SK-N-MC (cell line): Measurements from ENCODE around the gene GTF2IRD1.

ENCODE experiments used
- DNase-seq: peaks from one replicate; pipeline ENCODE4 v3.0.0-alpha.2; 2011; ENCODE audit warnings: low read depth, low spot score
- H3K27ac ChIP-seq: fragments of 200-600 bp; sonication (generic); 2 replicates; pipeline ENCODE4 v1.5.1; 2016; ENCODE audit warnings: mixed run types
- H3K36me3 ChIP-seq: fragments of 200-600 bp; sonication (generic); 2 replicates; pipeline ENCODE4 v1.6.1; 2017; ENCODE audit warnings: antibody characterized with exemption, low read length, mixed read lengths; ENCODE audit not compliant: insufficient read depth
- H3K4me3 ChIP-seq: fragments of 200-600 bp; sonication (generic); 2 replicates; pipeline ENCODE4 v1.5.1; 2016
- H3K9ac ChIP-seq: fragments of 200-600 bp; sonication (generic); 2 replicates; pipeline ENCODE4 v1.8.0; 2017; ENCODE audit warnings: mixed run types, mixed read lengths; ENCODE audit not compliant: insufficient read length
- H3K9me3 ChIP-seq: fragments of 200-600 bp; sonication (generic); 2 replicates; pipeline ENCODE4 v1.6.1; 2017; ENCODE audit warnings: low read depth, mild to moderate bottlenecking, antibody characterized with exemption, low read length, moderate library complexity, mixed read lengths
- EZH2 ChIP-seq: fragments of 200-600 bp; sonication (generic); IDR thresholded peaks from one replicate; pipeline ENCODE4 v1.6.1; 2017; ENCODE audit warnings: antibody characterized with exemption
- FOXP2 ChIP-seq: optimal IDR thresholded peaks from 2 replicates; pipeline ENCODE3; 2011; ENCODE audit warnings: mild to moderate bottlenecking, moderate library complexity; ENCODE audit not compliant: insufficient read depth; ENCODE audit errors: extremely low read length, control extremely low read depth
- POLR2AphosphoS5 ChIP-seq: IDR thresholded peaks from 2 replicates; pipeline ENCODE4 v1.6.1; 2012; ENCODE audit warnings: mild to moderate bottlenecking, low read depth, low read length, borderline replicate concordance

GTF2IRD1 gene

GRCh38 chr7:74606101-74606908 is 152.6 kb downstream of the GTF2IRD1 start:
- no peak overlapping the region for H3K27ac ChIP-seq
- H3K36me3 ChIP-seq: no peaks in the 10 kb centered on the region; the same call in 1 of the 2 replicates
- H3K9ac ChIP-seq: no peak overlapping the region
- DNase-seq: no peak
- no peak for TF ChIP-seq EZH2
- 0 out of 2 replicates have a peak, but pooled peaks have one; percentile 9 for TF ChIP-seq POLR2AphosphoS5
- TF ChIP-seq FOXP2: no peak
- H3K4me3 ChIP-seq: peak overlapping the region; percentile 49
- no peaks in the 10 kb centered on the region for H3K9me3 ChIP-seq

DNA sequence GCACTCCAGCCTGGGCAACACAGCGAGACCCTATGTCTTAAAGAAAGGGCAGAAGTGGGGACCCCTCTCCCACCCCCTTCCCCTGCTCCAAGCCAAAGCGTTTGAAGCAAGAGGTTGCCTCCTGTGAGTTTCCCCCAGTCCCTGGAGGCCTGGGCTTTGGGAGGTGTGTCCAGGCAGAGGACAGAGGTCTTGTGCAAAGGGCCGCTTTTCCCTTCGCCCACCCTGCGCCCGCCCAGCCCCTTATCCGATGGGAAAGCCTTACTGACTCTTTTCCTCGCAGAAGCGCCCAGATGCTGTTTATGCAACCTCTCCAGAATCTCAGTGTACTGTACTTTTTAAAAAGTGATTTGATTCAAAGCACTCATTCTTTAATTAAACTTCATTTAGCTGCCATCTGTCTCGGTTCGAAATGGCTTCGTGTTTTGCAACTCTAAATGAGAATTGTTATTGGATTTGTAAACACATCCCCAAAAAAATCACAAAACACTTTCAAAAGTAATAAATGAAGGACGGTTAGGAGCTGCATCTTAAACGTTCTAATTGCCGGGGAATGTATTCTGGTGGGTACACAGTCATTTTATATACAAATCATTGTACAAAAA is 153.3 kb downstream of the GTF2IRD1 start:
- no peak overlapping the region; the same call in 1 of the 2 replicates for H3K27ac ChIP-seq
- H3K9me3 ChIP-seq: no peaks in the 10 kb centered on the region
- peak overlapping the region; percentile 49; the same call in 1 of the 2 replicates for H3K4me3 ChIP-seq
- TF ChIP-seq FOXP2 (no peak), POLR2AphosphoS5 (no peak), EZH2 (no peak)
- no peaks in the 10 kb centered on the region; the same call in 1 of the 2 replicates for H3K36me3 ChIP-seq
- DNase-seq: no peak
- no peak overlapping the region for H3K9ac ChIP-seq

DNA sequence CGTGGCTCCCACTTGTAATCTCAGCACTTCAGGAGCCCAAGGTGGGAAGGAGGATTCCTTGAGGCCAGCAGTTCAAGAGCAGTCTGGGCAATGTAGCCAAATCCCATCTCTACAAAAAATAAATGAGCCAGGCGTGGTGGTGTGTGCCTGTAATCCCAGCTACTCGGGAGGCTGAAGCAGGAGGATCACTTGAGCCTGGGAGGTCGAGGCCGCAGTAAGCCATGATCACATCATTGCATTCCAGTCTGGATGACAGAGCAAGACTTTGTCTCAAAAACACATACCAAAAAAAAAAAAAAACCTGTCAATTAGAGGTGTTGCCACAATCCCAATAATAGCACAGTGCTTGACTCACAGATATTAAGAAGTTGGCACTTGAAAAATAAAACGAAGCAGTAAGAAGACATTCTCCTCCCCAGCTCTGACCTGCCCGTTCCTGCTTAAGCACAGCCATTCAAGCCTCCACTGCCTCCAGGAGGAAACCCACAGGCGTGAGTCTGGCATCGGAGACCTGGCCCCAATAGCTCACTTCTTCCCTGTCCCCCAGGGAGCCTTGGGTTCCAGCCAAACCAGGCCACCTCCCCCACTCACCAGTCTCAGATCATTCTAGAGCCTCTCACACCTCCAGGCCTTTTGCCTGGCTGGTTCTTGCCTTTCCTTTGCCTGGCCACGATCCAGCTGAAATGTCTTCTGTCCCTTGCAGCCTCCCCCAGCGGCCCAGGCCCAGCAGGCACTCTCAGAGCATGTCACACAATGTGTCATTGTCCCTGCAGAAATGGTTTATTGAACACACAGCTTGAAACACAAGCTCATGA is 158.5 kb downstream of the GTF2IRD1 start:
- peak; percentile 18 for DNase-seq
- Histone ChIP-seq H3K9ac (no peak overlapping the region), H3K27ac (peak overlapping the region; percentile 87), H3K36me3 (no peaks in the 10 kb centered on the region), H3K4me3 (peak overlapping the region; percentile 47; the same call in 1 of the 2 replicates), H3K9me3 (no peaks in the 10 kb centered on the region)
- TF ChIP-seq FOXP2: no peak
- TF ChIP-seq POLR2AphosphoS5: no peak
- TF ChIP-seq EZH2: no peak

- no peak for TF ChIP-seq POLR2AphosphoS5
- TF ChIP-seq FOXP2: no peak
- TF ChIP-seq EZH2: no peak
- Histone ChIP-seq H3K9me3 (no peaks in the 10 kb centered on the region), H3K27ac (no peak overlapping the region), H3K36me3 (no peaks in the 10 kb centered on the region), H3K9ac (no peak overlapping the region), H3K4me3 (no peak overlapping the region)
- DNase-seq: no peak
Measured at GRCh38 chr7:74615933-74616780, 162.5 kb downstream of the GTF2IRD1 start.

- no peak overlapping the region for H3K4me3 ChIP-seq
- no peaks in the 10 kb centered on the region for H3K9me3 ChIP-seq
- TF ChIP-seq POLR2AphosphoS5: no peak
- no peak for TF ChIP-seq EZH2
- TF ChIP-seq FOXP2: no peak
- no peak for DNase-seq
- no peaks in the 10 kb centered on the region for H3K36me3 ChIP-seq
- H3K9ac ChIP-seq: no peak overlapping the region
- H3K27ac ChIP-seq: no peak overlapping the region
Measured at GRCh38 chr7:74617180-74617744, 163.6 kb downstream of the GTF2IRD1 start.

DNA sequence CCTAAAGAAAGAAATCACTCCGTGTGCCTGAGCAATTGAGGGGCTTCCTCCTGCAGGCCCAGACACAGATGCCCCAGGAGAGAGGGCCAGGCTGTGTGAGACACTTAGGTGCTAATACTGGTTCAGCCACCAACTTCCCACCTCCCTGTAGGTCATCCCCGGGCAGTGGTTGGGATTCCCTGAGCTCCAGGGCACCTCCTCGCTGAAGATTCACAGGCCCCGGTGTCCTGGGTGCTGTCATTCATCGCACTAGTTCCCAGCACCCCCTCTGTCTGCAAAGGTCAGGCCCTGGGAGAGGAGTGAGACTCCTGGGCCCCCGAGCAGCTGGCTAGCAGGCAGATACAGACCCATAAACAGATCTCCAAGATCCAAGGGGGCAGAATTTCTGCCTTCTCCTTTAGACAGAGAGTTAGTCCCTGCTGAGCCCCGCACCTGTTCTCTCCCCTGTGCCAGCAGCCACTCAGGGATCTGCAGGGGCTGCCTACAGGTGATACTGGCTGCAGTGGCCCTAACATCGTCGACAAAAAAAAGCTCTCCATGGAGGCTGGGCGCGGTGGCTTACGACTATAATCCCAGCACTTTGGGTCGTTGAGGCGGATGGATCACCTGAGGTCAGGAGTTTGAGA is 165.6 kb downstream of the GTF2IRD1 start:
- no peaks in the 10 kb centered on the region for H3K9me3 ChIP-seq
- H3K4me3 ChIP-seq: no peak overlapping the region
- no peak for DNase-seq
- H3K36me3 ChIP-seq: no peaks in the 10 kb centered on the region
- no peak for TF ChIP-seq EZH2
- TF ChIP-seq POLR2AphosphoS5: no peak
- no peak for TF ChIP-seq FOXP2
- H3K27ac ChIP-seq: no peak overlapping the region
- H3K9ac ChIP-seq: no peak overlapping the region

- Histone ChIP-seq H3K9me3 (no peaks in the 10 kb centered on the region), H3K27ac (no peak overlapping the region)
Measured at GRCh38 chr7:74622228-74622749, 168.6 kb downstream of the GTF2IRD1 start.

More at GRCh38 chr7:74622228-74622749, 168.6 kb downstream of the GTF2IRD1 start:
- H3K4me3 ChIP-seq: no peak overlapping the region
- no peaks in the 10 kb centered on the region for H3K36me3 ChIP-seq
- no peak for DNase-seq
- TF ChIP-seq EZH2 (no peak), POLR2AphosphoS5 (no peak), FOXP2 (no peak)
- H3K9ac ChIP-seq: no peak overlapping the region
